GM12891 (cell line): ENCODE results near the gene MAS1L.

Experiments
- POLR2A ChIP-seq: IDR thresholded peaks from 2 replicates; pipeline ENCODE4 v1.6.1; 2011; ENCODE audit warnings: low read depth, low read length, control low read depth
- POLR2AphosphoS5 ChIP-seq: IDR thresholded peaks from 2 replicates; pipeline ENCODE4 v1.6.1; 2011; ENCODE audit warnings: low read depth, low read length, control low read depth

DNA sequence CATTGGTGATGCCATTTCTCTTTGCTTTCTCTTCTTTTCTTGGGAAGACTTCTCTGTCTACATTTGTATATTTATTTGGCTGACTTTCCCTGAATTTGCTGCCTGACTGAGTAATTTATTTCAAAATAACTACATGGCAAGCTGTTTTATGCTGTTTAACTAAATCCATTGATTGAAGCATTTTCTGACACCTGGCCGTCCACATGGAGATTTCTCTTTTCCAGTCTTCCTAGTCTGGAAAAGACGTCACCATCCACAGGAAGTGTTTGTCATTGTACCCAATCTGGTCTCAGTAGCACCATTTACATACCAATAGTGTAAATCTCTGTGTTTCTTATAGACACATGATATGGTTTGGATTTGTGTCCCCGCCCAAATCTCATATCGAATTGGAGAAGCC lies 9.2 kb upstream of the MAS1L start:
- TF ChIP-seq POLR2AphosphoS5 (no peak), POLR2A (no peak)
